GM19397 (cell line): ENCODE measurements around the gene CAVIN4.

ENCODE experiments used
- ATAC-seq: cut with Tn5 transposase; IDR thresholded peaks from one replicate; pipeline ENCODE4 v1.9.1; 2021; ENCODE audit warnings: mild to moderate bottlenecking, moderate library complexity; ENCODE audit not compliant: unreplicated experiment

CAVIN4 gene

GRCh38 chr9:100589582-100589981 lies 11.7 kb downstream of the CAVIN4 start:
- no peak for ATAC-seq

DNA sequence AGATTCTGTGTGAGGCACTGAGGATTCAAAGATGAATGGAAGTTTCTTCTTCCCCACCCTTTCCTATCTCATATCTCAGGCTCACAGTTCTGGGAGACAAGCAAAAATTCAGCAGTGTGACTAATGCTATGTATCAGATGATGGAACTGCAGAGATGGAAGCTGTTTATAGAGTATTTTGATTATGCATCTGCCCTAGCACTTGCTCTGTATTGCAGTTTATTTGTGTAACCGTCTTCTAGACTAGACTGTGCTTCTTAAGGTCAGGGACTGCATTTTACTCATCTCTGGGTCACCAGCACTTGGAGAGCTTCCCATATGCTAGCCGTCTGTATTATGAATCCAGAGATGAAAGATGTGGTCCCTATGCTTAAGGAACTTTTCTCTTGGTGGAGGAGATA lies 12.6 kb downstream of the CAVIN4 start:
- ATAC-seq, result no peak

- no peak for ATAC-seq
Measured at GRCh38 chr9:100591139-100591538, 13.3 kb downstream of the CAVIN4 start.

DNA sequence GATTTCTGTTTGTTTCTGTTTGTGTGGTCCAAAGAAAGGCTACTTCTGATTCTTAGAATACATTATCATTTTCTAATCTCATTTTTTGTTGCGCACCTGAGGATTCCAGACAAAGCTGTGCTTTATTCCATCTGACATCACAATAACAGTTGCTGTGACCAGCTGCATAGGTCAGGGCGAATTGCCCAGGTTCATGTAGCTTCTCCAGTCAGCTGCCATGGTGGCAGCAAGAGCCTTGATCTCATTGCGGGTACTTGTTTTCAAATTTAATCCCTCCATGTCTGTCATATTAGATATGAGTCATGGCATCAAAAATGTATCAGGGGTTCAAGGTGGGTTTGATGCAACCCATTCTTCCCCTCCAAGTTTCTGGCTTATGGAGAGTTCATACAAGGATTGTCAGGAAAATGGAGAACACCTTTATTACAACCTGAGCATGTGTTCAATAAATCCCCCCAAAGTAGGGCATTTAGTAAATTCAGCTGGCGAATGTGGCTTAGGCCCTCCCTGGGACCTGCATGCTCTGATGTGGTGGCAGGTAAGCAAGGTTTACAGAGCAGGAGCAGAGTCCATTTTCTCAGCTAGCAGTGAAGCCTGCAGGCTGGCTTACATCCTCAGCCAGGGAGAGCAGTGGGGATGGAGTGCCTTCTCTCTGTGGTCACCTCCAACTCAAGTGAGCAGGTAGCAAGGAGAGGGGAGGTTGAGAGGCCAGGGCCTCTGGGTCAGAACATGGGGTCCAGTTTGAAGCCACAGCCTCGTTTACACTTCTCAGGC lies 13.9 kb downstream of the CAVIN4 start:
- no peak for ATAC-seq

GRCh38 chr9:100595391-100596199 lies 17.7 kb downstream of the CAVIN4 start:
- ATAC-seq, result no peak

- no peak for ATAC-seq
Measured at GRCh38 chr9:100597236-100597635, 19.4 kb downstream of the CAVIN4 start.

DNA sequence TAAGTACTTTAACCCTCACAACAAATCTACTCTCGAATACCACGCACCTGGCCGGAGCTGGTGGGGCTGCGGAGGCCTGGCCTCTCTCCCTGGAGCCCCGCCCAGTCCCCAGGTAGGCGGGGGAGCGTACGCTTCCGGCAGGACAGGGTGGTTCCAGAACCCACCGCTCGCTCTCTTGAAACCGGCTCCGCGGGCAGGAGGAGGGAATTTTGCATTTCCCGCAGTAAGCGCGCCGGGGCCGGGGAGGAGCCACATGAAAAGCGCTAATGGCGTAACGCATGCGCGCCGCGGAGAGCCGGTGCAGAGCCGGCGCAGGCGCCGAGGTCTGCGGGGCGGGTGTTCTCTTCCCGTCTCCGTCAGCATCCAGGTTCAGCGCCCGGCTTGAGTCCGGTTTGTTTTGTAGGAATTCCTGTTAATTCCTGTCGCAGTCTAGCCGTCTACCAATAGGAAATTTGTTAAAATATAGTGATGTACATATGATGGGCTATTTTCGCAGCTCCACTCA lies 20.8 kb downstream of the CAVIN4 start:
- ATAC-seq, result peak; percentile 87

- no peak for ATAC-seq
Measured at GRCh38 chr9:100600521-100601079, 22.7 kb downstream of the CAVIN4 start.

DNA sequence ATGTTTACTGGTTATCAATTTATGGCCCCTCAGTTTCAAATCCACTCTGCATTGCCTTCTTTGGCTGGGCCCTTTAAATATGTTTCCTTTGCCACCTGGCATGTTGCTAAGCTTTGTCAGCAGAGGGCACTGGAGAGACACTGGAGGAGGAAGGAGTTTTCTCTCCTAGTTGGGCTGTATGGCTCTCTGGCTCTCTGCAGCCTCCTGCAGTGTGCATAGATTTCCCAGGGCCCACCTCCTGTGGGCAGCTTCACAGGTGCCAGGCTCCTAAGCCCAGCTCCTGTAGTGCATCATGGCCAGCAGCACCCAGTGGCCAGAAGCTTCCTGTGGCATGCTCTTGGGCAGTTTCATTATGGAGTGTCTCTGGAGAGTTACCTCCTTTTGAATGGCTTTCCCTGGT lies 23.3 kb downstream of the CAVIN4 start:
- ATAC-seq, result peak; percentile 50

DNA sequence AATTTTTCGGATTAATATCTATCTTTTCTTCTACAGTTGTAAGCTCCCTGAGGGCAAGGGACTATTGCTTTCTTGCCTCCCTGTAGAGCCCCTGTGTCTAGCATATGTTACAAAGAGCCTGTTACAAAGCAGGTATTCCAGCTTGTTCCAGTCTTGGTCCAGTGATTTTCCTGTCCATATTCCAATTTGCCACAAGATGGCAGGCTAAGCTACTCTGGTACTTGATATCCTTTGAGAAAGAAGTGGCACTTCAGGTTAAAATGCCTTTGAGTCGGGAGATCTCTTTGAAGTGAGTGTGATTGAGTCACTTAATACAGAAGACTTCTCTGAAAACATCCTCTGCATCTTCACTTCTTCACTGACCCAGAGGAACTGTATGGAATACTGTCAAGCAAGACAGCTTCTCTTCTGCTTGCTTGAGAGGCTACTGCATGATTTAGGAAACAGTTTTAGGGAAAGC lies 24.5 kb downstream of the CAVIN4 start:
- ATAC-seq, result no peak

DNA sequence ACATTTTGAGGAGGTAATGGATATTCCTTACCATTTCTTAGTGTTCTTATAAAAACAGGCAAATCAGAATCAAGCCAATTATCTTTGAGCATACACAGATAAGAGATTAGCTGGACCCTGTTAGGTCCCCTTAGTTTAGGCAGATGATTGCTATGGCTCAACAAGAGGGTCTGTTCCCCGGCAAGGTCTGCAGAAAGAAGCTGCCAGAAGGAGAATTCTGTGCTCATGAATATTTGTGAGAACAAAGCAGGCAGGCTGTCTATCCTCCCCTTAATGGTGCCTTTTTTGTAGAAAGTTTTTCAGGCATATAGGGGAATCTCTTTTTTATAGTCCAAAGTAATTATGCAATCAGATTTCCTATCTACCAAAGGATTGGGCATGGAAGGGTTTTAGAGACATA lies 27.5 kb downstream of the CAVIN4 start:
- no peak for ATAC-seq

GRCh38 chr9:100619194-100619593 lies 41.3 kb downstream of the CAVIN4 start:
- ATAC-seq, result no peak

- no peak for ATAC-seq
Measured at GRCh38 chr9:100619665-100620064, 41.8 kb downstream of the CAVIN4 start.

DNA sequence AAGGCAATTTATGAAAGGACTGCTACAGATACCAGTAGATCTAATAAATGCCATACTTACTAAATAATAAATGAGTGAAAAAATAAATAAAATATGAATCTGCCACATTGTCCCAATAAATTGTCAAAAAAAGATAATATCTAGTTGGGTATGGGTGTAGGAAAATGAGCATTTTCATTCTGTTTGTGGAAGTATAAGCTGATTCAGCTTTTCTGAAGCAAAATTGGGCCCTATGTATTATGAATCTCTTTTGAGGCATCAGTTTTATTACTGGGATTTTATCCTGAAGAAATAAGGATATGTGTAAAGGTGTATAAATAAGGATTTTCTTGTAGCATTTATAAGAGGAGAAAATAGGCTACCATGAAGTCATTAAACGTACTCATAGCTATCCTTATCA lies 46.1 kb downstream of the CAVIN4 start:
- ATAC-seq, result no peak

- no peak for ATAC-seq
Measured at GRCh38 chr9:100626949-100627348, 49.1 kb downstream of the CAVIN4 start.

- ATAC-seq, result no peak
Measured at GRCh38 chr9:100637787-100638186, 59.9 kb downstream of the CAVIN4 start.
